ENCODE measurements around the gene DIAPH3. TPM values are rescaled to one million over a fixed set of nuclear protein-coding genes. Genes with fewer than 3 reads are reported as not detected.
"Not testable (repeated sequence)": the region's sequence is repeated elsewhere in the genome, so short reads cannot be mapped to it uniquely, and the experiment has no call there.

The DIAPH3 gene
- total RNA-seq, 1 donor from 2014 or later: 2.6 TPM

DNA sequence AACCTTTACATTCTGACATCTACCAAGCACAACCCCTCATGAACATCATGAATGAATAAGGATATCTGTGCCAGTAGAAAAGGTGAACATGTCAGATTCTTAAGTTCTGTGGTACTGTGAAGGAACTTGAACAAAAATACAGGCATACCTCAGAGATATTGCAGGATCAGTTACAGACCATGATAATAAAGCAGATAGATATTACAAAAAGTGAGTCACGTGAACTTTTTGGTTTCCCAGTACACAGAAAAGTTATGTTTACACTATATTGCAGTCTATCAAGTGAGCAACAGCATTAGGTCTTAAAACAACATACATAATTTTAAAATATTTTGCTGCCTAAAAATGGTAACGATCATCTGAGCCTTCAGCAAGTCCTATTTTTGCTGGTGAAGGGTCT lies 101.2 kb downstream of the DIAPH3 start:
- H3K9me3 Mint-ChIP-seq (ENCODE audit: unreplicated experiment): no peaks in the 10 kb centered on the region
- no peaks in the 10 kb centered on the region for H3K36me3 Mint-ChIP-seq (ENCODE audit: unreplicated experiment)
- no peak overlapping the region for H3K27ac Mint-ChIP-seq (ENCODE audit: unreplicated experiment)
- no peaks in the 10 kb centered on the region for H3K4me1 Mint-ChIP-seq (ENCODE audit: low read depth, unreplicated experiment)
- no peaks in the 10 kb centered on the region for H3K27me3 Mint-ChIP-seq (ENCODE audit: unreplicated experiment)
- H3K4me3 Mint-ChIP-seq (ENCODE audit: unreplicated experiment): no peak overlapping the region
- DNase-seq: no peak
- TF ChIP-seq, protein P1, sequence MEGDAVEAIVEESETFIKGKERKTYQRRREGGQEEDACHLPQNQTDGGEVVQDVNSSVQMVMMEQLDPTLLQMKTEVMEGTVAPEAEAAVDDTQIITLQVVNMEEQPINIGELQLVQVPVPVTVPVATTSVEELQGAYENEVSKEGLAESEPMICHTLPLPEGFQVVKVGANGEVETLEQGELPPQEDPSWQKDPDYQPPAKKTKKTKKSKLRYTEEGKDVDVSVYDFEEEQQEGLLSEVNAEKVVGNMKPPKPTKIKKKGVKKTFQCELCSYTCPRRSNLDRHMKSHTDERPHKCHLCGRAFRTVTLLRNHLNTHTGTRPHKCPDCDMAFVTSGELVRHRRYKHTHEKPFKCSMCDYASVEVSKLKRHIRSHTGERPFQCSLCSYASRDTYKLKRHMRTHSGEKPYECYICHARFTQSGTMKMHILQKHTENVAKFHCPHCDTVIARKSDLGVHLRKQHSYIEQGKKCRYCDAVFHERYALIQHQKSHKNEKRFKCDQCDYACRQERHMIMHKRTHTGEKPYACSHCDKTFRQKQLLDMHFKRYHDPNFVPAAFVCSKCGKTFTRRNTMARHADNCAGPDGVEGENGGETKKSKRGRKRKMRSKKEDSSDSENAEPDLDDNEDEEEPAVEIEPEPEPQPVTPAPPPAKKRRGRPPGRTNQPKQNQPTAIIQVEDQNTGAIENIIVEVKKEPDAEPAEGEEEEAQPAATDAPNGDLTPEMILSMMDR (IDR thresholded peaks at IDR 0.05; ENCODE audit: partially characterized antibody, unreplicated experiment): no peak

DNA sequence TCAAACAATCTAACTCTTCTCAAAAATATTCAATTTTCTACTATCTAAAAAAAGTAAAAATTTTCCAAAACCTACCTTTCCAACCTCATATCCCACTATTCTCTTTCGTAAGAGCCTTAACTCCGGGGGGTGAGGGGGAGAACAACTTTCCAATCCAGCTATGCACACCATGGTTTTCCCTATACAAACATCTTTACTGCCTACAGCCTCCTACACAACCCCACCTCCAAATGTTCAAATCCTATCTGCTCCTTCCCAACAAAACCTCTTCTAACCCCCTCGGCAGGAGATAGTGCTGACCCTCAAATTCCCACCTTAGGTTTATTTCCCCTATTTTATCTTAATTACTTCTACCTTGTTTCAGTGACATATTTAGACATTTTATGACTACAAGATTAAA lies 102.0 kb downstream of the DIAPH3 start:
- Mint-ChIP-seq H3K4me1 (ENCODE audit: low read depth, unreplicated experiment) (no peaks in the 10 kb centered on the region), H3K9me3 (ENCODE audit: unreplicated experiment) (no peaks in the 10 kb centered on the region), H3K4me3 (ENCODE audit: unreplicated experiment) (no peak overlapping the region), H3K27ac (ENCODE audit: unreplicated experiment) (no peak overlapping the region), H3K36me3 (ENCODE audit: unreplicated experiment) (no peaks in the 10 kb centered on the region), H3K27me3 (ENCODE audit: unreplicated experiment) (no peaks in the 10 kb centered on the region)
- DNase-seq: no peak
- TF ChIP-seq, protein P1 (IDR thresholded peaks at IDR 0.05; ENCODE audit: partially characterized antibody, unreplicated experiment): no peak

DNA sequence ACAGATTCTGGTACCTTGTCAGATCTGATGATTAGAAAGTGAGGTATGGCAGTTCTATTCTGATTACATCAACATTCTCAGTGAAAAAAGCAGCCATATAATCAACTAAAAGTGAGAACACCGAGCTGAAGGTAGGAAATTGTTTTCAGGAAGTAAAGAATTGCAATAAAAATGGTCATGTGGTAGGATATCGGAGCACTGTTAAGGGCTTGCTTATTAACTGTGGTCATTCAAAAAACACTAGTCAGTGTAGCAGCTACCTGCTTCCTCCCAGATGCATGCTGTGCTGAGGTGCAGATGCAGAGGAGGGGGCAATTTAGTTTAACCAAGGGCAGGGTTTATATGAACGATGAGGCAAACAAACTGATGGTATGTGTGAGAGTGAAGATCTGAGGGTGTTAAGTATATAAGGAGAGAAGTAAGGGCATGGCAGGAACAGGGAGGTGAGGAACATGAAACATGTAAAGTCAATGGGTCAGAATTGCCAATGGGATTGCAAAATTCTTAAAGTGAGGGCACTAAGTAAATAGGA lies 111.9 kb downstream of the DIAPH3 start:
- H3K9me3 Mint-ChIP-seq (ENCODE audit: unreplicated experiment): no peaks in the 10 kb centered on the region
- H3K27me3 Mint-ChIP-seq (ENCODE audit: unreplicated experiment): no peaks in the 10 kb centered on the region
- H3K36me3 Mint-ChIP-seq (ENCODE audit: unreplicated experiment): no peaks in the 10 kb centered on the region
- no peak overlapping the region for H3K27ac Mint-ChIP-seq (ENCODE audit: unreplicated experiment)
- DNase-seq: no peak
- no peaks in the 10 kb centered on the region for H3K4me1 Mint-ChIP-seq (ENCODE audit: low read depth, unreplicated experiment)
- TF ChIP-seq, protein P1 (IDR thresholded peaks at IDR 0.05; ENCODE audit: partially characterized antibody, unreplicated experiment): no peak
- H3K4me3 Mint-ChIP-seq (ENCODE audit: unreplicated experiment): no peak overlapping the region

DNA sequence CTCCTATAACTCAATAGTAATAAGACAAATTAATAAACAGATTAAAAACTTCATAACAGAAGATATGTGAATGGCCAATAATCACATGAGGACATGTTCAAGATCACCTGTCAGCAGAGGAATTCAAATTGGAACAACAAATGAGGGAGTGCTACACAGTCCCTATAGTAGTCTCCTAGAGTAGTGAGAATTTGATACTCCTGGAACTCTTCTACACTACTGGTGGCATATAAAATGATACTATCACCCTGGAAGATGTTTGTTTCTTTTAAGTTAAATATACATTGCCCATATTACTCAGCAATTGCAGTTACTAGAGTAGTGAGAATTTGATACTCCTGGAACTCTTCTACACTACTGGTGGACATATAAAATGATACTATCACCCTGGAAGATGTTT lies 115.4 kb downstream of the DIAPH3 start:
- not testable (repeated sequence) for H3K9me3 Mint-ChIP-seq (ENCODE audit: unreplicated experiment); H3K27me3 Mint-ChIP-seq (ENCODE audit: unreplicated experiment); H3K4me3 Mint-ChIP-seq (ENCODE audit: unreplicated experiment); H3K27ac Mint-ChIP-seq (ENCODE audit: unreplicated experiment); H3K36me3 Mint-ChIP-seq (ENCODE audit: unreplicated experiment); H3K4me1 Mint-ChIP-seq (ENCODE audit: low read depth, unreplicated experiment); DNase-seq

DNA sequence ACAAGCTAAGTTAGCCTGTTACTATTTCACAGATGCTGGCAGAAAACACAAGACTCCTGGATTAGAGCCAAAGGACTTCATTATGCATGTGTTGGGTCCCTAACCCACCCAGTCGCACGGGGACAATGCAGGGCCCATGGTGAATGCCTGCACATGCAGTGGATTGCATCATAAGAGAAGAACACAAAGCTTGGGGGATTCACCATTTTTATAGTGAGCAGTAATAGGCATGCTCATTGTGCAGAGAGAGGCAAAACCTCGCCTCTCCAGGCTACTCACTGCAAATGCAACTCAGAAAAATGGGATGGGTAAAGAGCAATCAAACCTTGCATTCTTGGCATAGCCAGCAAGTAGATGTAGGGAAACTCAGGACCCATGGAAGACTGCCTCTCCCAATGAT lies 115.8 kb downstream of the DIAPH3 start:
- no peaks in the 10 kb centered on the region for H3K9me3 Mint-ChIP-seq (ENCODE audit: unreplicated experiment)
- H3K27me3 Mint-ChIP-seq (ENCODE audit: unreplicated experiment): no peaks in the 10 kb centered on the region
- no peaks in the 10 kb centered on the region for H3K36me3 Mint-ChIP-seq (ENCODE audit: unreplicated experiment)
- no peak overlapping the region for H3K27ac Mint-ChIP-seq (ENCODE audit: unreplicated experiment)
- H3K4me1 Mint-ChIP-seq (ENCODE audit: low read depth, unreplicated experiment): no peaks in the 10 kb centered on the region
- no peak for DNase-seq
- TF ChIP-seq, protein P1 (IDR thresholded peaks at IDR 0.05; ENCODE audit: partially characterized antibody, unreplicated experiment): no peak
- H3K4me3 Mint-ChIP-seq (ENCODE audit: unreplicated experiment): no peak overlapping the region
